B cell (primary cell): ENCODE data around the gene KLHL24. TPM values are rescaled to one million over a fixed set of nuclear protein-coding genes. Genes with fewer than 3 reads are reported as not detected.

Experiments used
- ATAC-seq: fragments of 200-7000 bp; cut with Tn5 transposase; one replicate; pipeline ENCODE4 v1.10.0; 2021; ENCODE audit warnings: low read depth, mild to moderate bottlenecking, moderate number of reproducible peaks, moderate library complexity
- CTCF ChIA-PET: fragments of 350-600 bp; sonication (Branson Sonifier 250); formaldehyde crosslinking; loops from one replicate; lab custom pipeline; 2021; ENCODE audit warnings: antibody characterized with exemption, inconsistent platforms; lab: Charles Lee
- POLR2A ChIA-PET: fragments of 350-600 bp; sonication (Branson Sonifier 250); formaldehyde crosslinking; loops from one replicate; lab custom pipeline; 2021; ENCODE audit warnings: antibody characterized with exemption; lab: Charles Lee
- DNase-seq: peaks from one replicate; pipeline ENCODE4 v3.0.0; 2013
- H2AFZ ChIP-seq: 2 replicates; pipeline ENCODE4 v1.6.1; 2012; ENCODE audit warnings: mild to moderate bottlenecking, low read depth, low read length; ENCODE audit not compliant: insufficient read depth, poor library complexity, severe bottlenecking
- H3K27ac ChIP-seq, 2 donors: 1 replicate in 1 of 2; 2 replicates in 1 of 2; pipeline ENCODE4 v1.5.1; 2012 to 2013; ENCODE audit warnings: low read length in 2 of 2, mild to moderate bottlenecking in 2 of 2, moderate library complexity in 1 of 2
- H3K27me3 ChIP-seq, 4 experiments: fragments of 200-600 bp in 1 of 4; sonication (generic) in 1 of 4; replicated peaks in 1 of 4; 1 replicate in 2 of 4; 2 replicates in 2 of 4; pipeline versions ENCODE4 v1.6.1 to v1.7.0; 2013 to 2016; ENCODE audit warnings: low read length in 3 of 4, mild to moderate bottlenecking in 2 of 4, mixed read lengths in 1 of 4, moderate library complexity in 1 of 4; ENCODE audit not compliant: insufficient read depth in 4 of 4, control insufficient read depth in 3 of 4; ENCODE audit errors: control extremely low read depth in 1 of 4
- H3K36me3 ChIP-seq, 2 experiments: replicated peaks in 1 of 2; 1 replicate in 1 of 2; 2 replicates in 1 of 2; pipeline versions ENCODE4 v1.6.1 to v1.7.1; 2013; ENCODE audit warnings: low read length in 1 of 2; ENCODE audit not compliant: insufficient read depth in 2 of 2, control insufficient read depth in 1 of 2; ENCODE audit errors: control extremely low read depth in 1 of 2, extremely low read depth in 1 of 2
- H3K4me1 ChIP-seq, 2 donors: fragments of 200-600 bp in 1 of 2; sonication (generic) in 1 of 2; 1 replicate in 1 of 2; 2 replicates in 1 of 2; pipeline versions ENCODE4 v1.5.1 to v1.6.1; 2013 to 2017; ENCODE audit warnings: low read length in 2 of 2; ENCODE audit not compliant: control insufficient read depth in 2 of 2, insufficient read depth in 2 of 2
- H3K4me2 ChIP-seq: replicated peaks from 2 replicates; pipeline ENCODE3; 2012; ENCODE audit warnings: mild to moderate bottlenecking, low read depth, low read length; ENCODE audit not compliant: poor library complexity, severe bottlenecking
- H3K4me3 ChIP-seq, 5 experiments: fragments of 200-600 bp in 1 of 5; sonication (generic) in 1 of 5; 1 replicate in 3 of 5; 2 replicates in 2 of 5; pipeline versions ENCODE4 v1.5.1 to v1.7.0; 2011 to 2016; ENCODE audit warnings: low read length in 4 of 5, mild to moderate bottlenecking in 4 of 5, low read depth in 2 of 5, control low read depth in 1 of 5, moderate library complexity in 1 of 5; ENCODE audit not compliant: insufficient read depth in 1 of 5; ENCODE audit errors: control extremely low read depth in 1 of 5, extremely low read depth in 1 of 5
- H3K79me2 ChIP-seq: fragments of 200-600 bp; sonication (generic); one replicate; pipeline ENCODE4 v1.6.0; 2016; ENCODE audit warnings: low read length; ENCODE audit not compliant: control insufficient read depth, insufficient read depth
- H3K9ac ChIP-seq: fragments of 200-600 bp; sonication (generic); 2 replicates; pipeline ENCODE4 v1.6.1; 2017; ENCODE audit warnings: mild to moderate bottlenecking, low read length, moderate library complexity
- H3K9me3 ChIP-seq, 3 donors: one replicate each; pipeline versions ENCODE4 v1.6.1 to v1.7.1; 2013; ENCODE audit warnings: low read length in 2 of 3; ENCODE audit not compliant: control insufficient read depth in 2 of 3, insufficient read depth in 1 of 3; ENCODE audit errors: control extremely low read depth in 1 of 3
- H4K20me1 ChIP-seq: 2 replicates; pipeline ENCODE4 v1.6.0; 2012; ENCODE audit warnings: mild to moderate bottlenecking, low read length; ENCODE audit not compliant: insufficient read depth, control insufficient read depth, poor library complexity, severe bottlenecking
- H3K27ac Mint-ChIP-seq: one replicate; pipeline ENCODE4 v1.8.0; 2021; ENCODE audit warnings: mixed read lengths
- H3K27me3 Mint-ChIP-seq: one replicate; pipeline ENCODE4 v1.8.0; 2021; ENCODE audit warnings: mixed read lengths
- H3K4me1 Mint-ChIP-seq: one replicate; pipeline ENCODE4 v1.8.0; 2021; ENCODE audit warnings: mixed read lengths
- H3K4me3 Mint-ChIP-seq: one replicate; pipeline ENCODE4 v1.8.0; 2021; ENCODE audit warnings: mixed read lengths
- H3K9me3 Mint-ChIP-seq: one replicate; pipeline ENCODE4 v1.8.0; 2022; ENCODE audit warnings: mixed read lengths; ENCODE audit not compliant: insufficient read depth
- CTCF ChIP-seq: fragments of 200-600 bp; IDR thresholded peaks from one replicate; pipeline ENCODE4 v1.8.0; 2022; ENCODE audit warnings: antibody characterized with exemption, mild to moderate bottlenecking
- EZH2 ChIP-seq: IDR thresholded peaks from 2 replicates; pipeline ENCODE4 v1.6.1; 2012; ENCODE audit warnings: borderline replicate concordance, low read depth, mild to moderate bottlenecking, moderate library complexity, low read length; ENCODE audit not compliant: insufficient read depth, poor library complexity, severe bottlenecking
- WGBS: methylation state at CpG from one replicate; pipeline ENCODE4 v1.1.5; 2013; ENCODE audit warnings: missing lambda C conversion rate; ENCODE audit not compliant: insufficient coverage; 5-methylcytosine and 5-hydroxymethylcytosine counted together
- intact Hi-C: fragments of 100-400 bp; cut with micrococcal nuclease; formaldehyde crosslinking; loops from one replicate; pipeline ENCODE4 v1.10.0; 2022
- polyA plus RNA-seq: library from polyadenylated mRNA; depleted of rRNA; stranded (reverse); fragments of >200 nt; gene quantifications from 2 replicates; pipeline ENCODE4 v1.2.3, GENCODE V29; 2012
- total RNA-seq, 2 donors: library from RNA; stranded (reverse); fragments of 120-200 nt in 1 of 2; gene quantifications; 1 replicate in 1 of 2; 2 replicates in 1 of 2; pipeline versions ENCODE4 v1.2.3 to v1.2.4, GENCODE V29; 2013 to 2022

Gene KLHL24
- total and polyA plus RNA-seq, 2 donors (not counting 1 experiment from before 2014, with no cell fraction given): 37.4 to 134 TPM

- TF ChIP-seq EZH2: no peak
- TF ChIP-seq CTCF: no peak
- no peak overlapping the region for H3K27ac Mint-ChIP-seq
- H3K4me1 Mint-ChIP-seq: peaks cover 28% of the 10 kb centered on the region
- Histone ChIP-seq H2AFZ (no peak overlapping the region), H3K9ac (no peak overlapping the region), H4K20me1 (peaks cover 82% of the 10 kb centered on the region), H3K4me3 (no peak overlapping the region), H3K27ac (no peak overlapping the region), H3K36me3 (peaks cover 16 to 25% of the 10 kb centered on the region in 2 experiments), H3K27me3 (no peaks in the 10 kb centered on the region), H3K79me2 (peaks cover 98% of the 10 kb centered on the region), H3K4me1 (peaks cover 14 to 17% of the 10 kb centered on the region in 2 donors), H3K4me2 (no peak overlapping the region), H3K9me3 (peaks cover 0 to under 1% (median 0%) of the 10 kb centered on the region in 3 donors)
- intact Hi-C loops: no loop called here
- ChIA-PET POLR2A (no interaction called here), CTCF (no interaction called here)
- DNase-seq: no peak
- H3K9me3 Mint-ChIP-seq: no peaks in the 10 kb centered on the region
- no CpG with 5 or more reads among the region's 2 CpGs for WGBS
- H3K4me3 Mint-ChIP-seq: no peak overlapping the region
- H3K27me3 Mint-ChIP-seq: no peaks in the 10 kb centered on the region
- no peak for ATAC-seq
Observed at GRCh38 chr3:183641882-183642281, 6.5 kb downstream of the KLHL24 start.

DNA sequence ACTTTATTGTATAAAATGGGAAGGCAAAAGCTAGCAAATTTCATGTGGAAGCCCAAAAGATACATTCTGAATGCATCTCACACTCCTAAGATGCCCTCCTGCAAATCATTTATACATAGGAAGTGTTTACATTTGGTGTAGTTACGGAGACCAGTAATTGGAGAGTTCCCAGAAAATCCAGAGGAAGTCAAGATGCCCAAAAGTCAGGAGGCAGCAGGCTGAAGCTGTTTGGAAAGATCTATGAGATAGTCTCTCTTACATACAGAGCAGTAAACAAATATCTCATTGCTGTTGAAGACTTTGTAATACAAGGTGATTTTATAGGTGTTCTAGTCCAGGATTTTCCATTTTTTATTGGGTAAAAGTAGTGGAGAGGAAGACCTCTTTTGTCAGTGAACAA is 8.8 kb downstream of the KLHL24 start:
- no peaks in the 10 kb centered on the region for H3K27me3 Mint-ChIP-seq
- TF ChIP-seq EZH2: no peak
- TF ChIP-seq CTCF: no peak

More for the DNA sequence above, 8.8 kb downstream of the KLHL24 start:
- ChIA-PET CTCF (interaction anchor here (1.8 kb wide), 1 partner anchor 7 kb away, joined by 6 read pairs; no protein-coding TSS in a partner anchor), POLR2A (no interaction called here)
- DNase-seq (no peak), ATAC-seq (no peak)
- no peak overlapping the region for H3K4me2 ChIP-seq
- no peaks in the 10 kb centered on the region for H3K4me1 ChIP-seq
- H3K36me3 ChIP-seq: peaks cover 14 to 41% of the 10 kb centered on the region in 2 experiments
- H3K4me3 Mint-ChIP-seq: no peak overlapping the region
- peaks cover 91% of the 10 kb centered on the region for H3K79me2 ChIP-seq
- H3K27ac ChIP-seq: no peak overlapping the region
- H3K27ac Mint-ChIP-seq: no peak overlapping the region
- H4K20me1 ChIP-seq: peaks cover 68% of the 10 kb centered on the region
- no peak overlapping the region for H2AFZ ChIP-seq
- H3K27me3 ChIP-seq: no peaks in the 10 kb centered on the region
- peaks cover 10% of the 10 kb centered on the region for H3K4me1 Mint-ChIP-seq
- peaks cover 0 to 14% (median 0%) of the 10 kb centered on the region in 3 donors for H3K9me3 ChIP-seq
- intact Hi-C loops: no loop called here
- H3K9ac ChIP-seq: no peak overlapping the region
- no CpG with 5 or more reads among the region's 1 CpG for WGBS
- H3K4me3 ChIP-seq: no peak overlapping the region
- H3K9me3 Mint-ChIP-seq: no peaks in the 10 kb centered on the region
